NCI-H69 (cell line): ENCODE measurements around the gene PGP.

ENCODE experiments used
- DNase-seq: peaks from one replicate; lab custom pipeline; 2025; lab: John Stamatoyannopoulos, UW

PGP gene

GRCh38 chr16:2237493-2238149 lies 23.0 kb upstream of the PGP start:
- DNase-seq, result peak; percentile 50

GRCh38 chr16:2237102-2237482 lies 22.5 kb upstream of the PGP start:
- no peak for DNase-seq

GRCh38 chr16:2236337-2237101 lies 21.9 kb upstream of the PGP start, which contains the start of gene DNASE1L2:
Gene DNASE1L2, plus strand, starts transcription at chr16:2236444. Its CDS starts 373 bp downstream, at chr16:2236817.
- peak; percentile 30 for DNase-seq

GRCh38 chr16:2235695-2236336 lies 21.2 kb upstream of the PGP start:
- no peak for DNase-seq

DNA sequence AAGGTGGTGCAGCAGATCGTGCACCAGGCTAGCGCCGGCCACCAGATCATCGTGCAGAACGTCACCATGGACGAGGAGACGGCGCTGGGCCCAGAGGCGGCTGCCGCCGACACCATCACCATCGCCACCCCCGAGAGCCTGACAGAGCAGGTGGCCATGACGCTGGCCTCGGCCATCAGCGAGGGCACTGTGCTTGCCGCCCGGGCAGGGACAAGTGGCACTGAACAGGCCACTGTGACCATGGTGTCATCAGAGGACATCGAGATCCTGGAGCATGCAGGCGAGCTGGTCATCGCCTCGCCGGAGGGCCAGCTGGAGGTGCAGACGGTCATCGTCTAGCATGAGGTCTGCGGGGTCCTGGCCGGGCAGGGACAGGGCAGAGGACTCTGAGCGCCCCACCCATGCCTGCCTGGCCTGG lies 20.6 kb upstream of the PGP start:
- DNase-seq, result no peak

GRCh38 chr16:2234813-2235170 lies 20.2 kb upstream of the PGP start:
- DNase-seq, result no peak

GRCh38 chr16:2233872-2234812 lies 19.5 kb upstream of the PGP start:
- peak; percentile 44 for DNase-seq

DNA sequence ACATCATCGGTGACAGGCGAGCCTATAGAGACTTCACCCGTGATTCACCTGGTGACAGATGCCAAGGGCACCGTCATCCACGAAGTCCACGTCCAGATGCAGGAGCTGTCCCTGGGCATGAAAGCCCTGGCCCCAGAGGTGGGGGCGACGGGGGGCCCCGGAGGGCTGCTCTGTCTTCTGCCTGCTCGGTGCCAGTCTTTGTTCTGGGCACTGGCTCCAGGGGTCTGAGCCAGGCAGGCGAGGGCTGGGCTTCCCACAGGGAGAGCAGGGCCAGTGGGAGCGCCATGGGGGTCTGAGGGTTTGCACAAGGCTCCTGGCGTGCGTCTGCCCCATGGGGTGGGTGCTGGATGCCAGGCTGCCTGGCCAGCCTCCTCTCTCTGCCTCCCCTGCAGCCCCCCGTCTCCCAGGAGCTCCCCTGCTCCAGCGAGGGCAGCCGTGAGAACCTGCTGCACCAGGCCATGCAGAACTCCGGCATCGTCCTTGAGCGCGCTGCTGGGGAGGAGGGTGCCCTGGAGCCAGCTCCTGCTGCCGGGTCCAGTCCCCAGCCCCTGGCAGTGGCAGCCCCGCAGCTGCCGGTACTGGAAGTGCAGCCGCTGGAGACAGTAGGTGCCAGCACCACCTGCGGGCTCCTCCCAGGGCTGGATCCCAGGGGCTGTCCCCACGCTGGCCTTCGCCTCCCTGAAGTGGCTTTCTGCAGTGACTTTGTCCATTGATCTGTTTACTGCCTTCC lies 18.6 kb upstream of the PGP start:
- no peak for DNase-seq

GRCh38 chr16:2232094-2232990 lies 17.7 kb upstream of the PGP start:
- DNase-seq, result no peak

DNA sequence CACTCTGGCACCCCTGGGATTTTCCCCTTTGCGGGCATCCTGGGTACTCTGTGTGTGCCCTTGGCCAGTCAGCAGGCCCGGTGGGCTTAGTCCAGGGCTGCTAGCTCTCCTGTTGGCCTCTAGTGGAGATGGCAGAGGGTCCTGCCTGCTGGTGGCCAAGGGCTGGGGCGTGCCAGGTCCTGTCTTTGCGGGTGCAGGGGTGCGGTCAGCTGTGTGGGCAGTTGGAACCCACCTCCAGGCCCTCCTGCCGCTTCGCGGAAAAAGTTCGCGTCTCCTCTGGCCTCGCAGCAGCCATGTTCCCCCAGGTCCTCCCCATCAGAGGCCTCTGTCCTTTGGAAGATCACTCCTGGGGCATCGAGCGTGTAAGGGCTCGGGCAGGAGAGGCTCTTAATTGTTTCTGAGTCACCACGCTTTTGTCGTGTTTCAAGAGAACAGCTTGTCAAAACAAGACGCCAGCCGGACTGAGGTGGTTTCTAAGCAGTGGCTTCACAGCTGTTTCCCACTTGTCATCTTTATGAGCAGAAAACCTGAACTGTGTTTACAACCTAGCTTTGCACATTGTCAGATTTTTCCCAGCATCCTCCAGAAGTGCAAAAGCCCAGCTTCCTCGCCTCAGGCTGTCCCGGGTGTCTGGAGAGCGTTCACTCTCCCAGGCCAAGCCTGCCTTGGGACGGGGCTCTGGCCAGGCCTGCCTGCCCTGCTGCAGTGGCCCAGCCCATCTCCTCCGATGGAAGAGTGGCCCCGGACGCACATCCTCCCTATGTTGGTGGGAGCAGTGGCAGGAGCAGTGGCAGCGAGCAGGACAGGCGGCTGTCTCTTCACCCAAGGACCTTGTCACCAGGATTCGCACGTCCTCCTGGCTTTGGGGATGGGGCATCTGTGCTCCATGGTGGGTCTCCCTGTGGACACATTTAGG lies 16.6 kb upstream of the PGP start:
- DNase-seq, result no peak

DNA sequence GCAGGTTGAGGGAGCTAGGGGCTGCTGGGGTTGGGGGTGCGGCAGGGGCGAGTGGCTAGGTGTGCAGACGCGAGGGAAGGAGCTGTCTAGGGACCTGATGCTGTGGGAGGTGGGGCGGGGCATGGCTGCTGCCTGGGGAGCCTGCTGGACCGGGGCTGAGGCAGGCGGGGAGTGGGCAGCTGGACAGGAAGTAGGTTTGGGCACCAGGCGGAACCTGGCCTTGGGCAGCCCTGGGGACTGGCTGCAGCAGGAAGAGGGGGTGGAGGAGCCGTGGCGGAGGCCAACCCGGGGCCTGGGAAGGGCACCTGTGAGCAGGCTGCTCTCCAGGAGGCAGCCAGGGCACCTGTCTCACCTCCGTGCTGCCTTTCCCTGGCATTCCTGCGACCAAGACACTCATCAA lies 15.7 kb upstream of the PGP start:
- DNase-seq, result no peak

GRCh38 chr16:2229632-2230250 lies 15.1 kb upstream of the PGP start:
- DNase-seq, result no peak

DNA sequence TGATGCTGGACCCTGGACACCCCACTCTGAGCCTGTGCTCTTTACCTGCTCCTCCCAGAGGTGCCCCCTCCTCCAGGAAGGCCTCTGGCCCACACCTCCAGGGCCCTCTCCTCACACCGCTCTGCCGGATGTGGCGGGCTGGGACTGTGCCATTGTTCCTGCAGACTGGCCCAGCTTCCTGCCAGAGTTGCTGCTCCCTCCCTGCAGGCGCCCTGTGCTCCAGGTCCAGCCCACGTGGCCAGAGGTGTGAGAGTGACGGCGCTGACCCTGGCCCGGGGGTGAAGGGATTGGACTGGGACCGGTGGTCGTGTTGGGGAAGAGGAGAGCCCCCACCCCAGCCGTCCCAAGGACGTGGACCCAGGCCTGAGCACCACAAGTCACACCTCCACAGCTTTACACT lies 14.5 kb upstream of the PGP start:
- DNase-seq, result no peak

GRCh38 chr16:2228161-2228824 lies 13.7 kb upstream of the PGP start:
- no peak for DNase-seq

DNA sequence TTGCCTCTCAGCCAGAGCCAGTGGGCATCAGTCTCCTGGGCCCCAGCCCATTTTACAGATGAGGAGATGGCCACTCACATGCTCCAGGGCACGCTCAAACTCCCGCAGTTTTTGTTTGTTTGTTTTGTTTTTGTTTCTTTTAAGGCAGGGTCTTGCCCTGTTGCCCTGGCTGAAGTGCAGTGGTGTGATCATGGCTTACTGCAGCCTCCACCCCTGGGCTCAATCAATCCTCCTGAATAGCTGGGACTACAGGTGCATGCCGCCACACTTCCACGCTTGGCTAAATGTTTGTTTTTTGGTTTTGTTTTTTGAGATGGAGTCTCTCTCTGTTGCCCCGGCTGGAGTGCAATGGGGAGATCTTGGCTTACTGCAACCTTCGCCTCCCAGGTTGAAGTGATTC lies 12.3 kb upstream of the PGP start:
- no peak for DNase-seq

GRCh38 chr16:2226245-2226793 lies 11.7 kb upstream of the PGP start:
- no peak for DNase-seq

- peak; percentile 73 for DNase-seq
Measured at GRCh38 chr16:2223942-2224486, 9.4 kb upstream of the PGP start.
